Lower lobe of right lung (tissue), 2 donors: ENCODE data around the gene NRP1. TPM values are rescaled to one million over a fixed set of nuclear protein-coding genes. Genes with fewer than 3 reads are reported as not detected.

Experiments
- ATAC-seq, 2 donors: fragments of 200-7000 bp; cut with Tn5 transposase; one replicate each; pipeline ENCODE4 v1.9.1; 2020 to 2022; ENCODE audit warnings: mild to moderate bottlenecking in 2 of 2, moderate library complexity in 2 of 2
- DNase-seq: peaks from one replicate; pipeline ENCODE4 v3.0.0-alpha.2; 2020
- H3K27ac ChIP-seq: fragments of 200-600 bp; one replicate; pipeline ENCODE4 v1.8.0; 2022
- H3K27me3 ChIP-seq: fragments of 200-600 bp; one replicate; pipeline ENCODE4 v1.8.0; 2022; ENCODE audit warnings: low read depth
- H3K36me3 ChIP-seq: fragments of 200-600 bp; one replicate; pipeline ENCODE4 v1.8.0; 2022; ENCODE audit warnings: mild to moderate bottlenecking
- H3K4me1 ChIP-seq: fragments of 200-600 bp; one replicate; pipeline ENCODE4 v1.8.0; 2022
- H3K4me3 ChIP-seq: fragments of 200-600 bp; one replicate; pipeline ENCODE4 v1.8.0; 2022; ENCODE audit warnings: mild to moderate bottlenecking
- H3K9me3 ChIP-seq: fragments of 200-600 bp; one replicate; pipeline ENCODE4 v1.8.0; 2022
- CTCF ChIP-seq: fragments of 200-600 bp; IDR thresholded peaks from one replicate; pipeline ENCODE4 v1.8.0; 2022; ENCODE audit warnings: antibody characterized with exemption, mild to moderate bottlenecking
- intact Hi-C: fragments of 100-400 bp; cut with DNase I; formaldehyde crosslinking; loops from one replicate; pipeline ENCODE4 v1.11.0; 2022
- total RNA-seq: library from RNA; stranded (reverse); fragmentation: NEBNext Ultra II Directional; extraction: Animal tissue kit (Norgen Biotek cat#: 25700); gene quantifications from one replicate; pipeline ENCODE4 v1.2.1, GENCODE V29; 2021
- donor health status: DM: no; HTN: yes; CAD: no; lungs with severe emphysema.

The NRP1 gene
- total RNA-seq, 1 donor from 2014 or later = 127 TPM

GRCh38 chr10:33350041-33350440 is 15.6 kb upstream of the NRP1 start:
- no peak overlapping the region for H3K4me3 ChIP-seq
- no peak for TF ChIP-seq CTCF
- H3K27me3 ChIP-seq = no peaks in the 10 kb centered on the region
- DNase-seq (no peak), ATAC-seq (no peak)
- no peak overlapping the region for H3K27ac ChIP-seq
- H3K9me3 ChIP-seq = no peaks in the 10 kb centered on the region
- intact Hi-C loops = no loop called here
- no peaks in the 10 kb centered on the region for H3K36me3 ChIP-seq
- H3K4me1 ChIP-seq = no peaks in the 10 kb centered on the region

- no peaks in the 10 kb centered on the region for H3K36me3 ChIP-seq
- H3K27me3 ChIP-seq = no peaks in the 10 kb centered on the region
- H3K27ac ChIP-seq = no peak overlapping the region
- ATAC-seq (no peak), DNase-seq (no peak)
- no peak for TF ChIP-seq CTCF
- no peaks in the 10 kb centered on the region for H3K9me3 ChIP-seq
- H3K4me3 ChIP-seq = no peak overlapping the region
- intact Hi-C loops = no loop called here
- H3K4me1 ChIP-seq = no peaks in the 10 kb centered on the region
Measured at GRCh38 chr10:33349268-33349667, 14.8 kb upstream of the NRP1 start.

- TF ChIP-seq CTCF = no peak
- Histone ChIP-seq H3K27me3 (no peaks in the 10 kb centered on the region), H3K4me3 (no peak overlapping the region), H3K36me3 (no peaks in the 10 kb centered on the region), H3K4me1 (peaks cover under 1% of the 10 kb centered on the region), H3K27ac (no peak overlapping the region), H3K9me3 (no peaks in the 10 kb centered on the region)
- intact Hi-C loops = no loop called here
- ATAC-seq (no peak), DNase-seq (no peak)
Measured at GRCh38 chr10:33347211-33347610, 12.7 kb upstream of the NRP1 start.

GRCh38 chr10:33345236-33345635 is 10.8 kb upstream of the NRP1 start:
- DNase-seq (no peak), ATAC-seq (no peak)
- H3K36me3 ChIP-seq = no peaks in the 10 kb centered on the region
- H3K9me3 ChIP-seq = no peaks in the 10 kb centered on the region
- H3K27me3 ChIP-seq = no peaks in the 10 kb centered on the region
- intact Hi-C loops = no loop called here
- no peak overlapping the region for H3K27ac ChIP-seq
- no peak for TF ChIP-seq CTCF
- no peak overlapping the region for H3K4me3 ChIP-seq
- peaks cover 6% of the 10 kb centered on the region for H3K4me1 ChIP-seq

- H3K27ac ChIP-seq = no peak overlapping the region
- ATAC-seq = no peak
- H3K9me3 ChIP-seq = no peaks in the 10 kb centered on the region
- H3K27me3 ChIP-seq = no peaks in the 10 kb centered on the region
- H3K36me3 ChIP-seq = no peaks in the 10 kb centered on the region
- no peak overlapping the region for H3K4me3 ChIP-seq
- no peak for DNase-seq
- H3K4me1 ChIP-seq = peaks cover 6% of the 10 kb centered on the region
- TF ChIP-seq CTCF = no peak
- intact Hi-C loops = no loop called here
Measured at GRCh38 chr10:33344676-33345075, 10.2 kb upstream of the NRP1 start.

- intact Hi-C loops = no loop called here
Measured at GRCh38 chr10:33341637-33342036, 7.2 kb upstream of the NRP1 start.

More at GRCh38 chr10:33341637-33342036, 7.2 kb upstream of the NRP1 start:
- ATAC-seq (no peak), DNase-seq (no peak)
- H3K4me3 ChIP-seq = no peak overlapping the region
- peaks cover 14% of the 10 kb centered on the region for H3K4me1 ChIP-seq
- H3K27me3 ChIP-seq = no peaks in the 10 kb centered on the region
- TF ChIP-seq CTCF = no peak
- H3K36me3 ChIP-seq = no peaks in the 10 kb centered on the region
- no peaks in the 10 kb centered on the region for H3K9me3 ChIP-seq
- H3K27ac ChIP-seq = no peak overlapping the region
